Lower leg skin (tissue), 3 donors: ENCODE data around the gene LRRC40.

Source experiments
- POLR2A ChIP-seq, 2 donors: fragments of 450-650 bp; IDR thresholded peaks; one replicate each; pipeline ENCODE4 v1.6.1; 2016 to 2017; ENCODE audit warnings: antibody characterized with exemption in 2 of 2, mild to moderate bottlenecking in 1 of 2, moderate library complexity in 1 of 2
- TF ChIP-seq, protein P1 (sequence below), 3 donors: fragments of 450-650 bp; IDR thresholded peaks; one replicate each; pipeline ENCODE4 v1.5.1; 2016; ENCODE audit warnings: antibody characterized with exemption in 3 of 3, mild to moderate bottlenecking in 3 of 3, moderate library complexity in 2 of 3

DNA sequence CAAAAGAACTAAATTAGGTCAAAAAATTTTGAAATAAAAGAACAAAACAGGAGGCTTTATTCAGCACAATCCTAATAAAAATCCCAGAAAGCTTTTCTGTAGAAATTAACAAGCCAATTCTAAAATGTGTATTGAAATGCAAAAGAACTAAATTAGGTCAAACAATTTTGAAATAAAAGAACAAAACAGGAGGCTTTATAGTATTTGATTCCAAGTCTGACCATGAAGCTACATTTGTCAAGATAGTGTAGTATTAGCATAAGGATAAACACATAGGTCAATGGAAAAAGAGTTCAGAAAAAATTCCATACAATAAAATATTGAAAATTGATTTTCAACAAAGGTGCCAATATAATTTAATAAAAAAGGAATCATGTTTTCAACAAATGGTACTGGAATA is 10.8 kb downstream of the LRRC40 start:
- no peak for TF ChIP-seq POLR2A (IDR thresholded peaks at IDR 0.05)
- TF ChIP-seq, protein P1, sequence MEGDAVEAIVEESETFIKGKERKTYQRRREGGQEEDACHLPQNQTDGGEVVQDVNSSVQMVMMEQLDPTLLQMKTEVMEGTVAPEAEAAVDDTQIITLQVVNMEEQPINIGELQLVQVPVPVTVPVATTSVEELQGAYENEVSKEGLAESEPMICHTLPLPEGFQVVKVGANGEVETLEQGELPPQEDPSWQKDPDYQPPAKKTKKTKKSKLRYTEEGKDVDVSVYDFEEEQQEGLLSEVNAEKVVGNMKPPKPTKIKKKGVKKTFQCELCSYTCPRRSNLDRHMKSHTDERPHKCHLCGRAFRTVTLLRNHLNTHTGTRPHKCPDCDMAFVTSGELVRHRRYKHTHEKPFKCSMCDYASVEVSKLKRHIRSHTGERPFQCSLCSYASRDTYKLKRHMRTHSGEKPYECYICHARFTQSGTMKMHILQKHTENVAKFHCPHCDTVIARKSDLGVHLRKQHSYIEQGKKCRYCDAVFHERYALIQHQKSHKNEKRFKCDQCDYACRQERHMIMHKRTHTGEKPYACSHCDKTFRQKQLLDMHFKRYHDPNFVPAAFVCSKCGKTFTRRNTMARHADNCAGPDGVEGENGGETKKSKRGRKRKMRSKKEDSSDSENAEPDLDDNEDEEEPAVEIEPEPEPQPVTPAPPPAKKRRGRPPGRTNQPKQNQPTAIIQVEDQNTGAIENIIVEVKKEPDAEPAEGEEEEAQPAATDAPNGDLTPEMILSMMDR (IDR thresholded peaks at IDR 0.05) = no peak
